Stomach (tissue), 9 donors: ENCODE measurements around the gene HMX1. TPM values are rescaled to one million over a fixed set of nuclear protein-coding genes. Genes with fewer than 3 reads are reported as not detected.

Experiments
- DNase-seq, 2 donors: peaks; one replicate each; pipeline versions ENCODE4 v3.0.0 to v3.0.0-alpha.2; 2013 to 2019
- H3K27ac ChIP-seq, 5 donors: fragments of 200-600 bp in 4 of 5; sonication (generic) in 4 of 5; one replicate each; pipeline ENCODE4 v1.5.1; 2013 to 2019; ENCODE audit warnings: mild to moderate bottlenecking in 1 of 5, moderate library complexity in 1 of 5
- H3K27me3 ChIP-seq, 3 donors: fragments of 200-600 bp; sonication (generic); one replicate each; pipeline ENCODE4 v1.5.1; 2017 to 2019; ENCODE audit warnings: mixed run types in 1 of 3
- H3K36me3 ChIP-seq, 4 donors: fragments of 200-600 bp; sonication (generic); 1 replicate in 3 of 4; 2 replicates in 1 of 4; pipeline ENCODE4 v1.5.1; 2016 to 2019
- H3K4me1 ChIP-seq, 4 donors: fragments of 200-600 bp; sonication (generic); one replicate each; pipeline ENCODE4 v1.5.1; 2016 to 2019
- H3K4me3 ChIP-seq, 4 donors: fragments of 200-600 bp; sonication (generic) in 3 of 4; one replicate each; pipeline ENCODE4 v1.5.1; 2016 to 2019; ENCODE audit warnings: mild to moderate bottlenecking in 1 of 4
- H3K9me3 ChIP-seq, 4 donors: fragments of 200-600 bp; sonication (generic); one replicate each; pipeline ENCODE4 v1.5.1; 2016 to 2019
- EP300 ChIP-seq: sonication (generic); formaldehyde crosslinking; IDR thresholded peaks from one replicate; pipeline ENCODE4 v1.6.1; 2017; ENCODE audit warnings: antibody characterized with exemption
- POLR2A ChIP-seq, 4 donors: fragments of 450-650 bp; IDR thresholded peaks; one replicate each; pipeline ENCODE4 v1.6.1; 2016; ENCODE audit warnings: antibody characterized with exemption in 4 of 4, control low read depth in 2 of 4, mild to moderate bottlenecking in 1 of 4, moderate library complexity in 1 of 4
- POLR2AphosphoS5 ChIP-seq, 3 donors: sonication (generic); formaldehyde crosslinking; IDR thresholded peaks; one replicate each; pipeline ENCODE4 v1.6.1; 2016; ENCODE audit warnings: antibody characterized with exemption in 3 of 3
- WGBS, 5 donors: extraction: QIAGEN DNeasy Blood & Tissue Kit in 3 of 5; methylation state at CpG; one replicate each; pipeline versions ENCODE4 v1.1.5 to v1.1.7; 2013 to 2018; 5-methylcytosine and 5-hydroxymethylcytosine counted together
- intact Hi-C: fragments of 100-400 bp; cut with DNase I; formaldehyde crosslinking; loops from one replicate; pipeline ENCODE4 v1.15.1; 2023; ENCODE audit warnings: low total_unique reads
- polyA plus RNA-seq, 3 donors: library from polyadenylated mRNA; stranded (reverse); fragments of 200-250 nt; gene quantifications; one replicate each; pipeline ENCODE4 v1.2.3, GENCODE V29; 2013
- total RNA-seq, 5 donors: library from RNA; depleted of rRNA; stranded (reverse); fragments of >200 nt; gene quantifications; one replicate each; pipeline versions ENCODE4 v1.1.0 to v1.2.3, GENCODE V29; 2014 to 2016
- TF ChIP-seq, protein P1 (sequence below), 7 experiments: fragments of 450-650 bp in 4 of 7; fragments of 200-600 bp in 3 of 7; sonication (generic) in 3 of 7; IDR thresholded peaks; one replicate each; pipeline ENCODE4 v1.5.1; 2016 to 2019; ENCODE audit warnings: antibody characterized with exemption in 7 of 7, control low read depth in 2 of 7, mild to moderate bottlenecking in 1 of 7
- donor health status: healthy with polysubstance abuse.
- donor health status: Bipolar disorder and iron deficiency.
- donor health status: healthy.

Gene HMX1
- total and polyA plus RNA-seq, 8 donors, result 0.37 TPM; not detected in 7

DNA sequence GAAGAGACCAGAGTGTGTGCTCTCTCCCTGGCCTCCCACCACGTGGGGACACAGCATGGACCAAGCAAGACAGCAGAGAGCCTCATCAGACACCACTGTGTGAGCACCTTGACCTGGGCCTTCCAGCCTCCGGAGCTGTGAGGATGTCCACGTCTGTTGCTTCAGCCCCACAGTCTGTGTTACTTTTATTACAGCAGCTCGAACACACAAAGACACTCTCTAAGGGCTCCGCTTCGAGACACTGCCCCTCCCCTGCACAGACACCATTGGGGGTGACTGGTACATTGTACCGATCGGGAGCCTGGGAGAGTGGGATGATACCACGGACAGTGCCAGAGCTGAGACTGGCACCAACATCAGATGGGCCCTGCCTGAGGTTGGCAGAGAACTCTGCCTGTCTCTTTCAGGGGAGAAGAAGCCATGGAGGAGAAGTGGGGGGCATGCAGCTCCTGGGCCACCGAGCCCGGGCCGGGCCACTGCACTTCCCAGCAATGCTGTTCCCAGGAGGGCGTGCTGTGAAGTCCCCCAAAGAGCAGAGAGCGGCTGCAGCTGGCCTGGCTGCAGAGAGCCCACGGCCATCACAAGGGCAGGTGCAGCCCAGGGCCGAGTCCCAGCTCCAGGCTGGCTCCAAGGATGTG, 48.1 kb upstream of the HMX1 start:
- Histone ChIP-seq H3K36me3 (no peaks in the 10 kb centered on the region), H3K4me1 (peaks cover 0 to 7% (median 3%) of the 10 kb centered on the region in 4 donors), H3K27ac (no peak overlapping the region), H3K9me3 (peaks cover 4 to 23% (median 18%) of the 10 kb centered on the region in 4 donors), H3K27me3 (peaks cover 0 to 55% (median 5%) of the 10 kb centered on the region in 3 donors), H3K4me3 (no peak overlapping the region)
- TF ChIP-seq, protein P1, sequence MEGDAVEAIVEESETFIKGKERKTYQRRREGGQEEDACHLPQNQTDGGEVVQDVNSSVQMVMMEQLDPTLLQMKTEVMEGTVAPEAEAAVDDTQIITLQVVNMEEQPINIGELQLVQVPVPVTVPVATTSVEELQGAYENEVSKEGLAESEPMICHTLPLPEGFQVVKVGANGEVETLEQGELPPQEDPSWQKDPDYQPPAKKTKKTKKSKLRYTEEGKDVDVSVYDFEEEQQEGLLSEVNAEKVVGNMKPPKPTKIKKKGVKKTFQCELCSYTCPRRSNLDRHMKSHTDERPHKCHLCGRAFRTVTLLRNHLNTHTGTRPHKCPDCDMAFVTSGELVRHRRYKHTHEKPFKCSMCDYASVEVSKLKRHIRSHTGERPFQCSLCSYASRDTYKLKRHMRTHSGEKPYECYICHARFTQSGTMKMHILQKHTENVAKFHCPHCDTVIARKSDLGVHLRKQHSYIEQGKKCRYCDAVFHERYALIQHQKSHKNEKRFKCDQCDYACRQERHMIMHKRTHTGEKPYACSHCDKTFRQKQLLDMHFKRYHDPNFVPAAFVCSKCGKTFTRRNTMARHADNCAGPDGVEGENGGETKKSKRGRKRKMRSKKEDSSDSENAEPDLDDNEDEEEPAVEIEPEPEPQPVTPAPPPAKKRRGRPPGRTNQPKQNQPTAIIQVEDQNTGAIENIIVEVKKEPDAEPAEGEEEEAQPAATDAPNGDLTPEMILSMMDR (IDR thresholded peaks at IDR 0.05), result no peak
- TF ChIP-seq EP300 (no peak), POLR2AphosphoS5 (IDR thresholded peaks at IDR 0.05) (no peak), POLR2A (IDR thresholded peaks at IDR 0.05) (no peak)
- peak in 1 of 2 donors; percentile 21 for DNase-seq
- intact Hi-C loops, result loop anchor here (10.0 kb wide), 1 partner anchor 315 kb away; no protein-coding TSS in a partner anchor
- 53 to 71% (median 67%) methylated on average over 9 to 16 of the region's 16 CpGs for WGBS, 5 donors

DNA sequence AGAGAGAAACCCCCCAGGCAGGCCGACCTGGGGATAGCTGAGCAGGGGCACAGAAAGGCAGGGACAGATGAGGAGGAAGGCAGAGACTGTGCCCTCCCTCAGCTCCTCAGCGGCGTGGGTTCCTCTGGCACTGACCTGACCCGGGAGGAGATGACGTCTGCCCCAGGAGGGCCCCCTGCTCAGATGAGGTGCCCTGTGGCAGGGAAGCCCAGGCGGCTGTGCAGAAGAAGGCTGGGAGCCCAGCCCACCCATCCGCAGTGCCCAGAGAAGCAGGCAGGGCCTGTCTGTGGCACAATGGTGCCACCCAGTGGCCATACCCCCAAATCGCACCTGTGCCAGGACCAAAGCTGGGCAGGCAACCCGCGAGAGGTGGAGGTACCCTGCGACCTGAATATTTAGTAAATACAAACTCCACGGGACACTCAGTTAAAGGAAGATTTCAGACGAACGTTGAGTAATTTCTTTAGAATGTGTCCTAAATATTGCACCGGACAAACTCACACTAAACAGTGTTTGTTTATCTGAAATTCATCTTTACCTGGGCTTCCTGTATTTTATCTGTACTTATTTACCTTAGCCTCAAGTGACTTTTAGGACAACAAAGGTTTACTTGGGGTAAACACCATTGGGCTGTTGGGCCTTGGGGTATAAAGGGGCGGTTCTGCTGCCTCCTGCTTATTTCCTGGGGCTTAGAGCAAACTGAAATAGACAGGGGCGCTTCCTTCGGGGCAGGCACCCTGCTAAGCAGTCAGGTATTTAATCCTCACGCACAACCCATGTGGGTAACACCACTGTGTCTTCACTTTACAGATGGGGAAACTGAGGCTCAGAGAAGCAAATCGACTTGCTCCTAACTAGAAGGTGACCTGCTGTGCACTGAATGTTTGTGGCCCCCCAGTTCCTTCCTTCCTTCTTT, 46.5 kb upstream of the HMX1 start:
- no peak overlapping the region for H3K27ac ChIP-seq
- peak; percentile 66 to 82 for DNase-seq
- intact Hi-C loops, result loop anchor here (10.0 kb wide), 1 partner anchor 313 kb away; no protein-coding TSS in a partner anchor
- peaks cover 0 to 9% (median 8%) of the 10 kb centered on the region in 4 donors for H3K9me3 ChIP-seq
- H3K4me3 ChIP-seq, result no peak overlapping the region
- 8 to 12% (median 11%) methylated on average over 17 to 20 of the region's 20 CpGs for WGBS, 5 donors
- H3K27me3 ChIP-seq, result peaks cover 0 to 72% (median 5%) of the 10 kb centered on the region in 3 donors
- TF ChIP-seq, protein P1 (IDR thresholded peaks at IDR 0.05), result peak in 5 of 7 experiments; percentile 55 to 79 (median 72)
- no peak for TF ChIP-seq EP300
- peaks cover 0 to 7% (median 3%) of the 10 kb centered on the region in 4 donors for H3K4me1 ChIP-seq
- no peaks in the 10 kb centered on the region for H3K36me3 ChIP-seq

DNA sequence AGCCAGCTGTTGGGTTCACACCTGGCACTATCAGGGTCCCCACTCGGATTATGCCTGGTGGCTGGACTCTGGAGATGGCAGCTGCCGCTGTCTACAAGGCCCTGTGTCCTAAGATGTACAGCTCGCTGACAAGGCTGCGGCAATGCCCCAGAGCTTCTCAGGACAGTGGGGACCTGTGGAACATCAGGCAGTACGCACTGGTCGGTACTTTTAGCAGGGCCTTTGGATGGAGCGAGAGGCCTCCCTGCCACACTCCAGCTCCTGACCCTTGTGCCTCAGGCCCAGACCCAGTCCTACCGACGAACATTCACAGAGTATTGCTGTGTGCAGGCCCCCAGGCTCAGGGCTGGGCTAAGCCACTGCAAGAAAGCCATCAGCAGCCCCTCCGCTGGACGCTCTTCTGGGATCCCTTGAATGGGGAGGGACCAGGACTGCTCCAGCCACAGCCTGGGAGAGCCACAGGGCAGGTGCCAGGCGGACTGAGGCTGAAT, 45.7 kb upstream of the HMX1 start:
- TF ChIP-seq POLR2AphosphoS5 (IDR thresholded peaks at IDR 0.05), result no peak
- TF ChIP-seq, protein P1 (IDR thresholded peaks at IDR 0.05), result no peak
- TF ChIP-seq EP300, result no peak
- no peak for TF ChIP-seq POLR2A (IDR thresholded peaks at IDR 0.05)
- peak; percentile 2 to 23 for DNase-seq
- Histone ChIP-seq H3K27ac (no peak overlapping the region), H3K36me3 (no peaks in the 10 kb centered on the region), H3K4me1 (peaks cover 0 to 7% (median 3%) of the 10 kb centered on the region in 4 donors), H3K27me3 (peaks cover 0 to 74% (median 5%) of the 10 kb centered on the region in 3 donors), H3K9me3 (peaks cover 0 to 2% (median under 1%) of the 10 kb centered on the region in 4 donors), H3K4me3 (no peak overlapping the region)
- WGBS, 5 donors, result 82 to 90% (median 86%) methylated on average over 11 to 12 of the region's 12 CpGs
- intact Hi-C loops, result loop anchor here (10.0 kb wide), 1 partner anchor 313 kb away; no protein-coding TSS in a partner anchor

DNA sequence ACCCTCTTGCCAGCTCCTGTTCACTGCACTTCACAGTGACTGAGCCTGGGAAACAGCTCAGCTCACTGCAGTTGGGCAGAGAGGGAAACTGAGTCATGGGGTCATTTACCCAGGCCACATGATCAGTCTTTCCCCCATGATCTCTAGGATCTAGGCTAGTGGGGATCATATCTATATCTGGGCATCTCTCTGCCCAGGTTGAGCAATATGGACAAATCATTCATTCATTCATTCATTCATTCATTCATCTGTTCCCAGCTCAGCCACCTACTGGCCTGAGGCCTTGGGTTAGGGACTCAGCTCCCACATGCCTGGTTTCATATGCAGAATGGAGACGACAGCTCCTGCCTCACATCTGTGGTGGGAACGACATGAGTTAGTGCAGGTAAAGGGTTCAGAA, 45.3 kb upstream of the HMX1 start:
- WGBS, 5 donors, result 71 to 83% (median 78%) methylated on average over 2 of the region's 2 CpGs
- intact Hi-C loops, result loop anchor here (10.0 kb wide), 1 partner anchor 312 kb away; no protein-coding TSS in a partner anchor
- no peak for DNase-seq
- Histone ChIP-seq H3K4me1 (peaks cover 0 to 7% (median 3%) of the 10 kb centered on the region in 4 donors), H3K4me3 (no peak overlapping the region), H3K27me3 (peaks cover 0 to 77% (median 5%) of the 10 kb centered on the region in 3 donors), H3K36me3 (no peaks in the 10 kb centered on the region), H3K9me3 (no peaks in the 10 kb centered on the region), H3K27ac (no peak overlapping the region)
- TF ChIP-seq POLR2AphosphoS5 (IDR thresholded peaks at IDR 0.05), result no peak
